ENCODE data around the gene PTPN3. TPM values are rescaled to one million over a fixed set of nuclear protein-coding genes. Genes with fewer than 3 reads are reported as not detected.

PTPN3 gene
- total RNA-seq, 3 donors from 2014 or later (not counting 1 experiment from before 2014, with no cell fraction given): not detected

GRCh38 chr9:109441296-109441695 is 56.8 kb downstream of the PTPN3 start:
- no peaks in the 10 kb centered on the region for H3K36me3 Mint-ChIP-seq

GRCh38 chr9:109440797-109441287 is 57.3 kb downstream of the PTPN3 start:
- ATAC-seq (peak; percentile 54 to 74 (median 55)), DNase-seq (peak in 1 of 2 donors; percentile 60)
- Histone ChIP-seq H3K4me3 (ENCODE audit: low read length) (no peak overlapping the region), H3K36me3 (ENCODE audit: control insufficient read depth, insufficient read depth, low read length) (no peaks in the 10 kb centered on the region), H3K9me3 (ENCODE audit: control insufficient read depth, insufficient read depth, low read length) (peaks cover 2% of the 10 kb centered on the region), H3K27ac (ENCODE audit: low read length) (no peak overlapping the region), H3K27me3 (ENCODE audit: control insufficient read depth, insufficient read depth, low read length) (no peaks in the 10 kb centered on the region), H3K4me1 (ENCODE audit: control insufficient read depth, insufficient read depth, low read length) (peaks cover 7% of the 10 kb centered on the region)
- H3K4me1 Mint-ChIP-seq: peaks cover 11 to 16% of the 10 kb centered on the region in 2 donors
- no peaks in the 10 kb centered on the region for H3K9me3 Mint-ChIP-seq
- no peak for TF ChIP-seq CTCF (IDR thresholded peaks at IDR 0.05)
- H3K27ac Mint-ChIP-seq: no peak overlapping the region
- H3K36me3 Mint-ChIP-seq: no peaks in the 10 kb centered on the region
- WGBS (ENCODE audit: insufficient coverage): 4% methylated on average over 4 of the region's 4 CpGs
- H3K27me3 Mint-ChIP-seq (ENCODE audit: low read depth in 2 of 2): peaks cover 7 to 14% of the 10 kb centered on the region in 2 donors
- intact Hi-C loops (cut with micrococcal nuclease): no loop called here
- no peak overlapping the region for H3K4me3 Mint-ChIP-seq

More at GRCh38 chr9:109441296-109441695, 56.8 kb downstream of the PTPN3 start:
- Mint-ChIP-seq H3K9me3 (no peaks in the 10 kb centered on the region), H3K4me3 (no peak overlapping the region), H3K27me3 (ENCODE audit: low read depth in 2 of 2) (peaks cover 7 to 19% of the 10 kb centered on the region in 2 donors), H3K4me1 (peaks cover 11 to 16% of the 10 kb centered on the region in 2 donors), H3K27ac (no peak overlapping the region)
- peaks cover 7% of the 10 kb centered on the region for H3K4me1 ChIP-seq (ENCODE audit: control insufficient read depth, insufficient read depth, low read length)
- ATAC-seq (no peak), DNase-seq (no peak)
- H3K4me3 ChIP-seq (ENCODE audit: low read length): no peak overlapping the region
- no peak overlapping the region for H3K27ac ChIP-seq (ENCODE audit: low read length)
- peaks cover 2% of the 10 kb centered on the region for H3K9me3 ChIP-seq (ENCODE audit: control insufficient read depth, insufficient read depth, low read length)
- intact Hi-C loops (cut with micrococcal nuclease): no loop called here
- no peaks in the 10 kb centered on the region for H3K27me3 ChIP-seq (ENCODE audit: control insufficient read depth, insufficient read depth, low read length)
- no peak for TF ChIP-seq CTCF (IDR thresholded peaks at IDR 0.05)
- H3K36me3 ChIP-seq (ENCODE audit: control insufficient read depth, insufficient read depth, low read length): no peaks in the 10 kb centered on the region
- 42% methylated on average over 3 of the region's 3 CpGs for WGBS (ENCODE audit: insufficient coverage)

GRCh38 chr9:109440117-109440515 is 58.0 kb downstream of the PTPN3 start:
- Histone ChIP-seq H3K4me3 (ENCODE audit: low read length) (no peak overlapping the region), H3K9me3 (ENCODE audit: control insufficient read depth, insufficient read depth, low read length) (peaks cover 2% of the 10 kb centered on the region), H3K27me3 (ENCODE audit: control insufficient read depth, insufficient read depth, low read length) (no peaks in the 10 kb centered on the region), H3K36me3 (ENCODE audit: control insufficient read depth, insufficient read depth, low read length) (no peaks in the 10 kb centered on the region), H3K27ac (ENCODE audit: low read length) (no peak overlapping the region), H3K4me1 (ENCODE audit: control insufficient read depth, insufficient read depth, low read length) (peaks cover 7% of the 10 kb centered on the region)
- DNase-seq: no peak
- intact Hi-C loops (cut with micrococcal nuclease): no loop called here
- TF ChIP-seq CTCF (IDR thresholded peaks at IDR 0.05): no peak
- no peaks in the 10 kb centered on the region for H3K9me3 Mint-ChIP-seq
- ATAC-seq: peak in 1 of 3 donors; percentile 15
- no peak overlapping the region for H3K4me3 Mint-ChIP-seq
- H3K36me3 Mint-ChIP-seq: no peaks in the 10 kb centered on the region
- H3K4me1 Mint-ChIP-seq: peaks cover 11 to 16% of the 10 kb centered on the region in 2 donors
- no peak overlapping the region for H3K27ac Mint-ChIP-seq
- 13% methylated on average over 3 of the region's 3 CpGs for WGBS (ENCODE audit: insufficient coverage)
- H3K27me3 Mint-ChIP-seq (ENCODE audit: low read depth in 2 of 2): peaks cover 7 to 14% of the 10 kb centered on the region in 2 donors

All from natural killer cell (primary cell).